Amniotic stem cell (primary cell): ENCODE measurements around the gene EZH2.

ENCODE experiments used
- DNase-seq: peaks from one replicate; lab custom pipeline; 2025; lab: John Stamatoyannopoulos, UW

The EZH2 gene

GRCh38 chr7:148763622-148764021 lies 120.5 kb downstream of the EZH2 start:
- DNase-seq: no peak

GRCh38 chr7:148761499-148762278 lies 122.4 kb downstream of the EZH2 start:
- no peak for DNase-seq
